ENCODE data around the gene SEZ6L2. TPM values are rescaled to one million over a fixed set of nuclear protein-coding genes. Genes with fewer than 3 reads are reported as not detected.
A peak's percentile ranks its signal among the peaks of the same experiment; 100 is the strongest.

Gene SEZ6L2
- total and polyA plus RNA-seq, 2 experiments from 2014 or later, result 18.0 to 71.9 TPM

DNA sequence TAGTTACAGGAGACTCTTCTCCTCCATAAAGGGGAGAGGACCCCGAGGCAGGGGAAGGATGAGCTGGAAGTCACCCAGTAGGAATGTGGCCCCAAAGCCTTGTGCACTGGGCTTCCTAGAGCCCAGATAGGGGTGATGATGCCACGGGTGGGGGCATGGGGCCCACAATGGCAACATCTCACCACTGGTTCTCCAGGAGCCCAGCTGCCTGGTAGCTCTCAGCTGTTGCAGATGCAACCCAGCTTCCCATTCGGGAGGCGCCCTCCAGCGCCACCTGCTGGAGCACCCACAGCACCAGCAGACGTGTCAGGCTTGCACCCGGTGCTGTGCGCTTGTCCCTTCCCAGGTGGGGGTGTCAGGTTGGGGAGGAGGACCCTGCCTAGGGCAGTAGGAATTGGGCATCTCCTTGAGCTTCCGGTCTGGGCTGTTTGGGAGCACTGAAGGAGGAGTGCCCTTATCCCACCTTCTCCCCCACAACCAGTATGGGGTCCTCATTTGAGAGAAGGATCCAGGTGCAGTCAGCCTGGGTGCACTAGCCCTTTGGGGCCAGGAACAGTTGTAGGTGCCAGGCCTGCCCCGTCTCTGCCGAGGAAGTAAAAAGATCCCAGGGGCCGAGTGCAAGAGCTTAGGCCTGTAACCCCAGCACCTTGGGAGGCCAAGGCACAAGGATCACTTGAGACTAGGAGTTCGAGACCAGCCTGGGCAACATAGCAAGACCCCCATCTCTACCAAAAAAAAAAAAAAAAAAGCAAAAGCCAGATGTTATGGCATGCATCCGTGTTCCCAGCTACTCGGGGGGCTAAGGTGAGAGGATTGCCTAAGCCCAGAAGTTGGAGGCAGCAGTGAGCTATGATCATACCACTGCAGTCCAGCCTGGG, 50.7 kb downstream of the SEZ6L2 start:
- Histone ChIP-seq H3K4me3 (no peak overlapping the region), H3K27me3 (ENCODE audit: insufficient read depth) (no peaks in the 10 kb centered on the region), H3K9me2 (ENCODE audit: insufficient read depth) (no peaks in the 10 kb centered on the region), H3K36me3 (ENCODE audit: insufficient read depth) (no peaks in the 10 kb centered on the region), H3K4me2 (no peak overlapping the region), H3K4me1 (ENCODE audit: insufficient read depth) (no peaks in the 10 kb centered on the region), H3K27ac (ENCODE audit: low read depth) (no peak overlapping the region), H3F3A (replicated peaks; ENCODE audit: low read depth) (0 out of 2 replicates have a peak, but pooled peaks cover 3% of the 10 kb centered on the region), H3K79me2 (replicated peaks; ENCODE audit: insufficient read depth) (no peaks in the 10 kb centered on the region), H2AFZ (no peak overlapping the region), H4K20me1 (replicated peaks; ENCODE audit: insufficient read depth) (no peaks in the 10 kb centered on the region)
- H3K27ac Mint-ChIP-seq, result no peak overlapping the region
- H3K4me1 Mint-ChIP-seq, result peaks cover 13% of the 10 kb centered on the region
- no peak overlapping the region for H3K4me3 Mint-ChIP-seq
- no peaks in the 10 kb centered on the region; the same call in 2 of the 3 replicates for H3K9me3 Mint-ChIP-seq
- DNase-seq (ENCODE audit: low spot score), result peak; percentile 78
- H3K36me3 Mint-ChIP-seq (ENCODE audit: low read depth), result no peaks in the 10 kb centered on the region; the same call in 2 of the 3 replicates
- no peak for TF ChIP-seq REST (IDR thresholded peaks at IDR 0.05; ENCODE audit: unreplicated experiment)
- TF ChIP-seq, protein P1, sequence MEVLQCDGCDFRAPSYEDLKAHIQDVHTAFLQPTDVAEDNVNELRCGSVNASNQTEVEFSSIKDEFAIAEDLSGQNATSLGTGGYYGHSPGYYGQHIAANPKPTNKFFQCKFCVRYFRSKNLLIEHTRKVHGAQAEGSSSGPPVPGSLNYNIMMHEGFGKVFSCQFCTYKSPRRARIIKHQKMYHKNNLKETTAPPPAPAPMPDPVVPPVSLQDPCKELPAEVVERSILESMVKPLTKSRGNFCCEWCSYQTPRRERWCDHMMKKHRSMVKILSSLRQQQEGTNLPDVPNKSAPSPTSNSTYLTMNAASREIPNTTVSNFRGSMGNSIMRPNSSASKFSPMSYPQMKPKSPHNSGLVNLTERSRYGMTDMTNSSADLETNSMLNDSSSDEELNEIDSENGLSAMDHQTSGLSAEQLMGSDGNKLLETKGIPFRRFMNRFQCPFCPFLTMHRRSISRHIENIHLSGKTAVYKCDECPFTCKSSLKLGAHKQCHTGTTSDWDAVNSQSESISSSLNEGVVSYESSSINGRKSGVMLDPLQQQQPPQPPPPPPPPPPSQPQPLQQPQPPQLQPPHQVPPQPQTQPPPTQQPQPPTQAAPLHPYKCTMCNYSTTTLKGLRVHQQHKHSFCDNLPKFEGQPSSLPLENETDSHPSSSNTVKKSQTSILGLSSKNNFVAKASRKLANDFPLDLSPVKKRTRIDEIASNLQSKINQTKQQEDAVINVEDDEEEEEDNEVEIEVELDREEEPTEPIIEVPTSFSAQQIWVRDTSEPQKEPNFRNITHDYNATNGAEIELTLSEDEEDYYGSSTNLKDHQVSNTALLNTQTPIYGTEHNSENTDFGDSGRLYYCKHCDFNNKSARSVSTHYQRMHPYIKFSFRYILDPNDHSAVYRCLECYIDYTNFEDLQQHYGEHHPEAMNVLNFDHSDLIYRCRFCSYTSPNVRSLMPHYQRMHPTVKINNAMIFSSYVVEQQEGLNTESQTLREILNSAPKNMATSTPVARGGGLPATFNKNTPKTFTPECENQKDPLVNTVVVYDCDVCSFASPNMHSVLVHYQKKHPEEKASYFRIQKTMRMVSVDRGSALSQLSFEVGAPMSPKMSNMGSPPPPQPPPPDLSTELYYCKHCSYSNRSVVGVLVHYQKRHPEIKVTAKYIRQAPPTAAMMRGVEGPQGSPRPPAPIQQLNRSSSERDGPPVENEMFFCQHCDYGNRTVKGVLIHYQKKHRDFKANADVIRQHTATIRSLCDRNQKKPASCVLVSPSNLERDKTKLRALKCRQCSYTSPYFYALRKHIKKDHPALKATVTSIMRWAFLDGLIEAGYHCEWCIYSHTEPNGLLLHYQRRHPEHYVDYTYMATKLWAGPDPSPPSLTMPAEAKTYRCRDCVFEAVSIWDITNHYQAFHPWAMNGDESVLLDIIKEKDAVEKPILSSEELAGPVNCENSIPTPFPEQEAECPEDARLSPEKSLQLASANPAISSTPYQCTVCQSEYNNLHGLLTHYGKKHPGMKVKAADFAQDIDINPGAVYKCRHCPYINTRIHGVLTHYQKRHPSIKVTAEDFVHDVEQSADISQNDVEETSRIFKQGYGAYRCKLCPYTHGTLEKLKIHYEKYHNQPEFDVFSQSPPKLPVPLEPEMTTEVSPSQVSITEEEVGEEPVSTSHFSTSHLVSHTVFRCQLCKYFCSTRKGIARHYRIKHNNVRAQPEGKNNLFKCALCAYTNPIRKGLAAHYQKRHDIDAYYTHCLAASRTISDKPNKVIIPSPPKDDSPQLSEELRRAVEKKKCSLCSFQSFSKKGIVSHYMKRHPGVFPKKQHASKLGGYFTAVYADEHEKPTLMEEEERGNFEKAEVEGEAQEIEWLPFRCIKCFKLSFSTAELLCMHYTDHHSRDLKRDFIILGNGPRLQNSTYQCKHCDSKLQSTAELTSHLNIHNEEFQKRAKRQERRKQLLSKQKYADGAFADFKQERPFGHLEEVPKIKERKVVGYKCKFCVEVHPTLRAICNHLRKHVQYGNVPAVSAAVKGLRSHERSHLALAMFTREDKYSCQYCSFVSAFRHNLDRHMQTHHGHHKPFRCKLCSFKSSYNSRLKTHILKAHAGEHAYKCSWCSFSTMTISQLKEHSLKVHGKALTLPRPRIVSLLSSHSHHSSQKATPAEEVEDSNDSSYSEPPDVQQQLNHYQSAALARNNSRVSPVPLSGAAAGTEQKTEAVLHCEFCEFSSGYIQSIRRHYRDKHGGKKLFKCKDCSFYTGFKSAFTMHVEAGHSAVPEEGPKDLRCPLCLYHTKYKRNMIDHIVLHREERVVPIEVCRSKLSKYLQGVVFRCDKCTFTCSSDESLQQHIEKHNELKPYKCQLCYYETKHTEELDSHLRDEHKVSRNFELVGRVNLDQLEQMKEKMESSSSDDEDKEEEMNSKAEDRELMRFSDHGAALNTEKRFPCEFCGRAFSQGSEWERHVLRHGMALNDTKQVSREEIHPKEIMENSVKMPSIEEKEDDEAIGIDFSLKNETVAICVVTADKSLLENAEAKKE (CRISPR knock-in tag; IDR thresholded peaks at IDR 0.05), result no peak
- TF ChIP-seq CTCF (conservative IDR thresholded peaks at IDR 0.05; ENCODE audit: low read depth in 2 of 2), result peak; percentile 89 to 98
- H3K27me3 Mint-ChIP-seq (ENCODE audit: insufficient read depth, low read depth, poor library complexity), result peaks cover 3% of the 10 kb centered on the region
- peak; percentile 93 for ATAC-seq

Data from GM23338 (cell line).